GM12878 (cell line): ENCODE results near the gene PTEN. TPM values are rescaled to one million over a fixed set of nuclear protein-coding genes. Genes with fewer than 3 reads are reported as not detected.

Experiments used
- CBFB ChIP-seq: IDR thresholded peaks from 2 replicates; pipeline ENCODE4 v1.6.1; 2016; ENCODE audit warnings: antibody characterized with exemption, low read depth
- FOS ChIP-seq: IDR thresholded peaks from 3 replicates; pipeline ENCODE4 v1.6.1; 2011; ENCODE audit warnings: borderline replicate concordance; ENCODE audit not compliant: insufficient read length; ENCODE audit errors: extremely low read depth
- FOXM1 ChIP-seq: IDR thresholded peaks from 2 replicates; pipeline ENCODE4 v1.6.1; 2012; ENCODE audit warnings: low read depth, mild to moderate bottlenecking, inconsistent platforms, low read length, moderate library complexity
- HDGF ChIP-seq: fragments of 450-650 bp; IDR thresholded peaks from 2 replicates; pipeline ENCODE4 v1.6.1; 2016; ENCODE audit warnings: antibody characterized with exemption
- LARP7 ChIP-seq: fragments of 450-650 bp; IDR thresholded peaks from 2 replicates; pipeline ENCODE4 v1.6.1; 2017; ENCODE audit warnings: mild to moderate bottlenecking
- NFIC ChIP-seq: IDR thresholded peaks from 2 replicates; pipeline ENCODE4 v1.6.1; 2012; ENCODE audit warnings: low read depth, mild to moderate bottlenecking, inconsistent platforms, low read length, moderate library complexity
- NR2F1 ChIP-seq: fragments of 450-650 bp; conservative IDR thresholded peaks from 2 replicates; pipeline ENCODE4 v1.6.1; 2017; ENCODE audit warnings: mild to moderate bottlenecking
- POLR2A ChIP-seq: IDR thresholded peaks from 2 replicates; pipeline ENCODE4 v1.6.1; 2011; ENCODE audit warnings: low read depth, mild to moderate bottlenecking, low read length
- RELB ChIP-seq: fragments of 450-650 bp; IDR thresholded peaks from 2 replicates; pipeline ENCODE4 v1.6.1; 2017; ENCODE audit warnings: low read depth, mild to moderate bottlenecking, moderate library complexity
- SREBF2 ChIP-seq: IDR thresholded peaks from 2 replicates; pipeline ENCODE4 v1.6.1; 2012; ENCODE audit warnings: mild to moderate bottlenecking, low read length
- TBL1XR1 ChIP-seq: IDR thresholded peaks from 2 replicates; pipeline ENCODE4 v1.6.1; 2012; ENCODE audit warnings: low read depth, low read length, improper control_type of control experiment
- polyA plus RNA-seq, 11 experiments: library from polyadenylated mRNA; depleted of rRNA in 4 of 11; unstranded in 6 of 11; stranded (reverse) in 5 of 11; fragments of >200 nt; fragmentation: Nextera tagmentation in 4 of 11; fragmentation: Illumina TruSeq in 1 of 11; extraction: Ambion mirVana in 4 of 11; extraction: Trizol in 1 of 11; gene quantifications; 1 replicate in 1 of 11; 2 replicates in 10 of 11; pipeline versions ENCODE4 v1.2.1 to v1.2.3, GENCODE V29; 2011 to 2016; ENCODE audit warnings: inconsistent platforms in 2 of 11, missing spikeins in 2 of 11, low read depth in 1 of 11
- total RNA-seq, 4 experiments: library from RNA; depleted of rRNA in 3 of 4; stranded (reverse); fragments of >200 nt in 3 of 4; fragmentation: Illumina TruSeq in 1 of 4; extraction: Trizol in 1 of 4; gene quantifications; 2 replicates each; pipeline versions ENCODE4 v1.2.1 to v1.2.3, GENCODE V29; 2013 to 2021
- TF ChIP-seq, protein P1 (sequence below): fragments of 450-650 bp; IDR thresholded peaks from 2 replicates; pipeline ENCODE4 v1.6.1; 2017; ENCODE audit warnings: mild to moderate bottlenecking, moderate library complexity
- TF ChIP-seq, protein P2 (sequence below): fragments of 450-650 bp; formaldehyde crosslinking; IDR thresholded peaks from 2 replicates; pipeline ENCODE4 v1.4.0; 2020; ENCODE audit warnings: mild to moderate bottlenecking, moderate library complexity
- TF ChIP-seq, protein P3 (sequence below): IDR thresholded peaks from 2 replicates; pipeline ENCODE4 v1.6.1; 2012; ENCODE audit warnings: improper control_type of control experiment, low read depth, low read length; ENCODE audit not compliant: insufficient replicate concordance

Gene PTEN
- total and polyA plus RNA-seq, 10 of the 15 experiments (the other 5 are each of a cell fraction or from before 2014, with no cell fraction given): 26.1 to 175 (median 58.1) TPM

GRCh38 chr10:87861953-87862678 lies 1.3 kb upstream of the PTEN start (continued):
- TF ChIP-seq CBFB (peak; percentile 90), FOXM1 (peak; percentile 74; the same call in 1 of the 2 replicates), NFIC (no peak; the same call in 1 of the 2 replicates), SREBF2 (no peak), POLR2A (peak; percentile 87), NR2F1 (peak; percentile 92), FOS (no peak), LARP7 (0 out of 2 replicates have a peak, but pooled peaks have one; percentile 61), RELB (peak; percentile 96), TBL1XR1 (peak; percentile 85), HDGF (no peak)
- TF ChIP-seq, protein P1, sequence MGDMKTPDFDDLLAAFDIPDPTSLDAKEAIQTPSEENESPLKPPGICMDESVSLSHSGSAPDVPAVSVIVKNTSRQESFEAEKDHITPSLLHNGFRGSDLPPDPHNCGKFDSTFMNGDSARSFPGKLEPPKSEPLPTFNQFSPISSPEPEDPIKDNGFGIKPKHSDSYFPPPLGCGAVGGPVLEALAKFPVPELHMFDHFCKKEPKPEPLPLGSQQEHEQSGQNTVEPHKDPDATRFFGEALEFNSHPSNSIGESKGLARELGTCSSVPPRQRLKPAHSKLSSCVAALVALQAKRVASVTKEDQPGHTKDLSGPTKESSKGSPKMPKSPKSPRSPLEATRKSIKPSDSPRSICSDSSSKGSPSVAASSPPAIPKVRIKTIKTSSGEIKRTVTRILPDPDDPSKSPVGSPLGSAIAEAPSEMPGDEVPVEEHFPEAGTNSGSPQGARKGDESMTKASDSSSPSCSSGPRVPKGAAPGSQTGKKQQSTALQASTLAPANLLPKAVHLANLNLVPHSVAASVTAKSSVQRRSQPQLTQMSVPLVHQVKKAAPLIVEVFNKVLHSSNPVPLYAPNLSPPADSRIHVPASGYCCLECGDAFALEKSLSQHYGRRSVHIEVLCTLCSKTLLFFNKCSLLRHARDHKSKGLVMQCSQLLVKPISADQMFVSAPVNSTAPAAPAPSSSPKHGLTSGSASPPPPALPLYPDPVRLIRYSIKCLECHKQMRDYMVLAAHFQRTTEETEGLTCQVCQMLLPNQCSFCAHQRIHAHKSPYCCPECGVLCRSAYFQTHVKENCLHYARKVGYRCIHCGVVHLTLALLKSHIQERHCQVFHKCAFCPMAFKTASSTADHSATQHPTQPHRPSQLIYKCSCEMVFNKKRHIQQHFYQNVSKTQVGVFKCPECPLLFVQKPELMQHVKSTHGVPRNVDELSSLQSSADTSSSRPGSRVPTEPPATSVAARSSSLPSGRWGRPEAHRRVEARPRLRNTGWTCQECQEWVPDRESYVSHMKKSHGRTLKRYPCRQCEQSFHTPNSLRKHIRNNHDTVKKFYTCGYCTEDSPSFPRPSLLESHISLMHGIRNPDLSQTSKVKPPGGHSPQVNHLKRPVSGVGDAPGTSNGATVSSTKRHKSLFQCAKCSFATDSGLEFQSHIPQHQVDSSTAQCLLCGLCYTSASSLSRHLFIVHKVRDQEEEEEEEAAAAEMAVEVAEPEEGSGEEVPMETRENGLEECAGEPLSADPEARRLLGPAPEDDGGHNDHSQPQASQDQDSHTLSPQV: 0 out of 2 replicates have a peak, but pooled peaks have one; percentile 61
- TF ChIP-seq, protein P2, sequence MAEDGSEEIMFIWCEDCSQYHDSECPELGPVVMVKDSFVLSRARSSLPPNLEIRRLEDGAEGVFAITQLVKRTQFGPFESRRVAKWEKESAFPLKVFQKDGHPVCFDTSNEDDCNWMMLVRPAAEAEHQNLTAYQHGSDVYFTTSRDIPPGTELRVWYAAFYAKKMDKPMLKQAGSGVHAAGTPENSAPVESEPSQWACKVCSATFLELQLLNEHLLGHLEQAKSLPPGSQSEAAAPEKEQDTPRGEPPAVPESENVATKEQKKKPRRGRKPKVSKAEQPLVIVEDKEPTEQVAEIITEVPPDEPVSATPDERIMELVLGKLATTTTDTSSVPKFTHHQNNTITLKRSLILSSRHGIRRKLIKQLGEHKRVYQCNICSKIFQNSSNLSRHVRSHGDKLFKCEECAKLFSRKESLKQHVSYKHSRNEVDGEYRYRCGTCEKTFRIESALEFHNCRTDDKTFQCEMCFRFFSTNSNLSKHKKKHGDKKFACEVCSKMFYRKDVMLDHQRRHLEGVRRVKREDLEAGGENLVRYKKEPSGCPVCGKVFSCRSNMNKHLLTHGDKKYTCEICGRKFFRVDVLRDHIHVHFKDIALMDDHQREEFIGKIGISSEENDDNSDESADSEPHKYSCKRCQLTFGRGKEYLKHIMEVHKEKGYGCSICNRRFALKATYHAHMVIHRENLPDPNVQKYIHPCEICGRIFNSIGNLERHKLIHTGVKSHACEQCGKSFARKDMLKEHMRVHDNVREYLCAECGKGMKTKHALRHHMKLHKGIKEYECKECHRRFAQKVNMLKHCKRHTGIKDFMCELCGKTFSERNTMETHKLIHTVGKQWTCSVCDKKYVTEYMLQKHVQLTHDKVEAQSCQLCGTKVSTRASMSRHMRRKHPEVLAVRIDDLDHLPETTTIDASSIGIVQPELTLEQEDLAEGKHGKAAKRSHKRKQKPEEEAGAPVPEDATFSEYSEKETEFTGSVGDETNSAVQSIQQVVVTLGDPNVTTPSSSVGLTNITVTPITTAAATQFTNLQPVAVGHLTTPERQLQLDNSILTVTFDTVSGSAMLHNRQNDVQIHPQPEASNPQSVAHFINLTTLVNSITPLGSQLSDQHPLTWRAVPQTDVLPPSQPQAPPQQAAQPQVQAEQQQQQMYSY (CRISPR knock-in tag): no peak
- TF ChIP-seq, protein P3, sequence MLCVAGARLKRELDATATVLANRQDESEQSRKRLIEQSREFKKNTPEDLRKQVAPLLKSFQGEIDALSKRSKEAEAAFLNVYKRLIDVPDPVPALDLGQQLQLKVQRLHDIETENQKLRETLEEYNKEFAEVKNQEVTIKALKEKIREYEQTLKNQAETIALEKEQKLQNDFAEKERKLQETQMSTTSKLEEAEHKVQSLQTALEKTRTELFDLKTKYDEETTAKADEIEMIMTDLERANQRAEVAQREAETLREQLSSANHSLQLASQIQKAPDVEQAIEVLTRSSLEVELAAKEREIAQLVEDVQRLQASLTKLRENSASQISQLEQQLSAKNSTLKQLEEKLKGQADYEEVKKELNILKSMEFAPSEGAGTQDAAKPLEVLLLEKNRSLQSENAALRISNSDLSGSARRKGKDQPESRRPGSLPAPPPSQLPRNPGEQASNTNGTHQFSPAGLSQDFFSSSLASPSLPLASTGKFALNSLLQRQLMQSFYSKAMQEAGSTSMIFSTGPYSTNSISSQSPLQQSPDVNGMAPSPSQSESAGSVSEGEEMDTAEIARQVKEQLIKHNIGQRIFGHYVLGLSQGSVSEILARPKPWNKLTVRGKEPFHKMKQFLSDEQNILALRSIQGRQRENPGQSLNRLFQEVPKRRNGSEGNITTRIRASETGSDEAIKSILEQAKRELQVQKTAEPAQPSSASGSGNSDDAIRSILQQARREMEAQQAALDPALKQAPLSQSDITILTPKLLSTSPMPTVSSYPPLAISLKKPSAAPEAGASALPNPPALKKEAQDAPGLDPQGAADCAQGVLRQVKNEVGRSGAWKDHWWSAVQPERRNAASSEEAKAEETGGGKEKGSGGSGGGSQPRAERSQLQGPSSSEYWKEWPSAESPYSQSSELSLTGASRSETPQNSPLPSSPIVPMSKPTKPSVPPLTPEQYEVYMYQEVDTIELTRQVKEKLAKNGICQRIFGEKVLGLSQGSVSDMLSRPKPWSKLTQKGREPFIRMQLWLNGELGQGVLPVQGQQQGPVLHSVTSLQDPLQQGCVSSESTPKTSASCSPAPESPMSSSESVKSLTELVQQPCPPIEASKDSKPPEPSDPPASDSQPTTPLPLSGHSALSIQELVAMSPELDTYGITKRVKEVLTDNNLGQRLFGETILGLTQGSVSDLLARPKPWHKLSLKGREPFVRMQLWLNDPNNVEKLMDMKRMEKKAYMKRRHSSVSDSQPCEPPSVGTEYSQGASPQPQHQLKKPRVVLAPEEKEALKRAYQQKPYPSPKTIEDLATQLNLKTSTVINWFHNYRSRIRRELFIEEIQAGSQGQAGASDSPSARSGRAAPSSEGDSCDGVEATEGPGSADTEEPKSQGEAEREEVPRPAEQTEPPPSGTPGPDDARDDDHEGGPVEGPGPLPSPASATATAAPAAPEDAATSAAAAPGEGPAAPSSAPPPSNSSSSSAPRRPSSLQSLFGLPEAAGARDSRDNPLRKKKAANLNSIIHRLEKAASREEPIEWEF: no peak
